ENCODE data around the gene SESN1.
"Not testable (repeated sequence)": the region's sequence is repeated elsewhere in the genome, so short reads cannot be mapped to it uniquely, and the experiment has no call there.

Gene SESN1

GRCh38 chr6:109094416-109095035, at the start of gene SESN1:
SESN1 (minus strand) TSS chr6:109094846; CDS start chr6:109094073, 773 bp downstream.
- TF ChIP-seq SUZ12 (IDR thresholded peaks at IDR 0.05; ENCODE audit: extremely low read depth, insufficient read depth, insufficient read length) (no peak), YY1 (IDR thresholded peaks at IDR 0.05; ENCODE audit: insufficient read depth, insufficient read length) (no peak), ZNF274 (IDR thresholded peaks at IDR 0.05; ENCODE audit: low read depth, low read length) (no peak)
- Histone ChIP-seq H3K36me3 (ENCODE audit: insufficient read depth, insufficient read length, low read length) (no peaks in the 10 kb centered on the region), H3K9ac (ENCODE audit: insufficient read length, low read depth) (peak within 1 kb of the TSS; percentile 86), H3K4me1 (ENCODE audit: insufficient read depth, insufficient read length) (no peaks in the 10 kb centered on the region), H3K9me3 (ENCODE audit: insufficient read depth, low read length) (no peaks in the 10 kb centered on the region), H3K4me3 (ENCODE audit: insufficient read length, low read depth) (peak within 1 kb of the TSS; percentile 63), H3K27me3 (ENCODE audit: insufficient read depth, insufficient read length) (no peaks in the 10 kb centered on the region)
- DNase-seq (ENCODE audit: low read depth, low spot score) = peak; percentile 76

- no peak for DNase-seq (ENCODE audit: low read depth, low spot score)
- no peaks in the 10 kb centered on the region for H3K4me1 ChIP-seq (ENCODE audit: insufficient read depth, insufficient read length)
- H3K4me3 ChIP-seq (ENCODE audit: insufficient read length, low read depth) = no peak overlapping the region
- no peak for TF ChIP-seq SUZ12 (IDR thresholded peaks at IDR 0.05; ENCODE audit: extremely low read depth, insufficient read depth, insufficient read length)
- TF ChIP-seq YY1 (IDR thresholded peaks at IDR 0.05; ENCODE audit: insufficient read depth, insufficient read length) = no peak
- no peak for TF ChIP-seq ZNF274 (IDR thresholded peaks at IDR 0.05; ENCODE audit: low read depth, low read length)
- no peaks in the 10 kb centered on the region for H3K27me3 ChIP-seq (ENCODE audit: insufficient read depth, insufficient read length)
- no peak overlapping the region for H3K9ac ChIP-seq (ENCODE audit: insufficient read length, low read depth)
- no peaks in the 10 kb centered on the region for H3K36me3 ChIP-seq (ENCODE audit: insufficient read depth, insufficient read length, low read length)
- no peaks in the 10 kb centered on the region for H3K9me3 ChIP-seq (ENCODE audit: insufficient read depth, low read length)
These were observed 48.5 kb upstream of the SESN1 start for GRCh38 chr6:109143191-109143590.

GRCh38 chr6:109142067-109142466, 47.4 kb upstream of the SESN1 start:
- not testable (repeated sequence) for H3K27me3 ChIP-seq (ENCODE audit: insufficient read depth, insufficient read length); H3K4me3 ChIP-seq (ENCODE audit: insufficient read length, low read depth); H3K36me3 ChIP-seq (ENCODE audit: insufficient read depth, insufficient read length, low read length); H3K9me3 ChIP-seq (ENCODE audit: insufficient read depth, low read length); H3K9ac ChIP-seq (ENCODE audit: insufficient read length, low read depth); H3K4me1 ChIP-seq (ENCODE audit: insufficient read depth, insufficient read length); DNase-seq (ENCODE audit: low read depth, low spot score)

- no peaks in the 10 kb centered on the region for H3K36me3 ChIP-seq (ENCODE audit: insufficient read depth, insufficient read length, low read length)
- no peaks in the 10 kb centered on the region for H3K9me3 ChIP-seq (ENCODE audit: insufficient read depth, low read length)
- H3K27me3 ChIP-seq (ENCODE audit: insufficient read depth, insufficient read length) = no peaks in the 10 kb centered on the region
- no peak overlapping the region for H3K4me3 ChIP-seq (ENCODE audit: insufficient read length, low read depth)
- no peaks in the 10 kb centered on the region for H3K4me1 ChIP-seq (ENCODE audit: insufficient read depth, insufficient read length)
- no peak for DNase-seq (ENCODE audit: low read depth, low spot score)
- H3K9ac ChIP-seq (ENCODE audit: insufficient read length, low read depth) = no peak overlapping the region
- TF ChIP-seq YY1 (IDR thresholded peaks at IDR 0.05; ENCODE audit: insufficient read depth, insufficient read length) (no peak), ZNF274 (IDR thresholded peaks at IDR 0.05; ENCODE audit: low read depth, low read length) (no peak), SUZ12 (IDR thresholded peaks at IDR 0.05; ENCODE audit: extremely low read depth, insufficient read depth, insufficient read length) (no peak)
These were observed 44.5 kb upstream of the SESN1 start for GRCh38 chr6:109139109-109139508.

GRCh38 chr6:109136530-109136929, 41.9 kb upstream of the SESN1 start:
- not testable (repeated sequence) for H3K4me1 ChIP-seq (ENCODE audit: insufficient read depth, insufficient read length); H3K9ac ChIP-seq (ENCODE audit: insufficient read length, low read depth); H3K27me3 ChIP-seq (ENCODE audit: insufficient read depth, insufficient read length); H3K36me3 ChIP-seq (ENCODE audit: insufficient read depth, insufficient read length, low read length); H3K4me3 ChIP-seq (ENCODE audit: insufficient read length, low read depth); DNase-seq (ENCODE audit: low read depth, low spot score); H3K9me3 ChIP-seq (ENCODE audit: insufficient read depth, low read length)

- H3K9ac ChIP-seq (ENCODE audit: insufficient read length, low read depth); DNase-seq (ENCODE audit: low read depth, low spot score); H3K27me3 ChIP-seq (ENCODE audit: insufficient read depth, insufficient read length); H3K36me3 ChIP-seq (ENCODE audit: insufficient read depth, insufficient read length, low read length); H3K9me3 ChIP-seq (ENCODE audit: insufficient read depth, low read length); H3K4me3 ChIP-seq (ENCODE audit: insufficient read length, low read depth); H3K4me1 ChIP-seq (ENCODE audit: insufficient read depth, insufficient read length): not testable (repeated sequence)
These were observed 41.4 kb upstream of the SESN1 start for GRCh38 chr6:109136039-109136438.

- not testable (repeated sequence) for H3K9me3 ChIP-seq (ENCODE audit: insufficient read depth, low read length); H3K27me3 ChIP-seq (ENCODE audit: insufficient read depth, insufficient read length); H3K4me3 ChIP-seq (ENCODE audit: insufficient read length, low read depth)
These were observed 41.0 kb upstream of the SESN1 start for GRCh38 chr6:109135600-109135999.

GRCh38 chr6:109130065-109130464, 35.4 kb upstream of the SESN1 start:
- Histone ChIP-seq H3K36me3 (ENCODE audit: insufficient read depth, insufficient read length, low read length) (peaks cover 3% of the 10 kb centered on the region), H3K4me1 (ENCODE audit: insufficient read depth, insufficient read length) (no peaks in the 10 kb centered on the region), H3K4me3 (ENCODE audit: insufficient read length, low read depth) (no peak overlapping the region)

More at GRCh38 chr6:109135600-109135999, 41.0 kb upstream of the SESN1 start:
- not testable (repeated sequence) for H3K9ac ChIP-seq (ENCODE audit: insufficient read length, low read depth); H3K36me3 ChIP-seq (ENCODE audit: insufficient read depth, insufficient read length, low read length); H3K4me1 ChIP-seq (ENCODE audit: insufficient read depth, insufficient read length); DNase-seq (ENCODE audit: low read depth, low spot score)

More at GRCh38 chr6:109130065-109130464, 35.4 kb upstream of the SESN1 start:
- DNase-seq (ENCODE audit: low read depth, low spot score) = no peak
- no peaks in the 10 kb centered on the region for H3K27me3 ChIP-seq (ENCODE audit: insufficient read depth, insufficient read length)
- H3K9ac ChIP-seq (ENCODE audit: insufficient read length, low read depth) = no peak overlapping the region
- no peaks in the 10 kb centered on the region for H3K9me3 ChIP-seq (ENCODE audit: insufficient read depth, low read length)
- no peak for TF ChIP-seq ZNF274 (IDR thresholded peaks at IDR 0.05; ENCODE audit: low read depth, low read length)
- TF ChIP-seq YY1 (IDR thresholded peaks at IDR 0.05; ENCODE audit: insufficient read depth, insufficient read length) = no peak
